Measurements from ENCODE around the gene PPP2R2B. TPM values are rescaled to one million over a fixed set of nuclear protein-coding genes. Genes with fewer than 3 reads are reported as not detected.

PPP2R2B gene
- polyA plus RNA-seq, 3 donors: 0.08 TPM; not detected in 2

GRCh38 chr5:146706321-146706972, 172.1 kb downstream of the PPP2R2B start:
- no peak overlapping the region for H3K4me3 ChIP-seq (replicated peaks in 1 of 3; ENCODE audit: low read depth in 2 of 3, low read length in 3 of 3)
- H3K27ac Mint-ChIP-seq: no peak overlapping the region
- H3K4me3 Mint-ChIP-seq: no peak overlapping the region
- no peak for TF ChIP-seq CTCF (IDR thresholded peaks at IDR 0.05)
- H3K79me2 ChIP-seq (ENCODE audit: insufficient read depth, low read length): no peaks in the 10 kb centered on the region
- H3K9me3 ChIP-seq (replicated peaks in 1 of 2; ENCODE audit: control insufficient read depth in 1 of 2, insufficient read depth in 1 of 2, low read length in 2 of 2): no peaks in the 10 kb centered on the region
- H2AFZ ChIP-seq (ENCODE audit: insufficient read depth, low read depth, low read length, poor library complexity, severe bottlenecking): no peak overlapping the region
- no peak overlapping the region for H3K27ac ChIP-seq (ENCODE audit: low read depth in 1 of 2, low read length in 2 of 2)
- no peaks in the 10 kb centered on the region for H3K36me3 ChIP-seq (replicated peaks in 1 of 2; ENCODE audit: control insufficient read depth in 1 of 2, insufficient read depth in 2 of 2, low read length in 2 of 2)
- peaks cover 0 to 6% (median 0%) of the 10 kb centered on the region in 7 donors for H3K9me3 Mint-ChIP-seq
- H3K9ac ChIP-seq (ENCODE audit: insufficient read depth, low read length, poor library complexity, severe bottlenecking): no peak overlapping the region
- no peaks in the 10 kb centered on the region for H3K4me1 ChIP-seq (ENCODE audit: control insufficient read depth in 1 of 2, insufficient read depth in 2 of 2, low read length in 2 of 2)
- H4K20me1 ChIP-seq (ENCODE audit: insufficient read depth, low read length): no peaks in the 10 kb centered on the region
- 96% methylated on average over 32 of the region's 32 CpGs for WGBS (ENCODE audit: insufficient coverage)
- H3K27me3 ChIP-seq (ENCODE audit: control insufficient read depth in 2 of 2, insufficient read depth in 2 of 2, low read length in 2 of 2): no peaks in the 10 kb centered on the region
- intact Hi-C loops (cut with micrococcal nuclease): no loop called here
- H3K27me3 Mint-ChIP-seq (ENCODE audit: low read depth in 3 of 3): peaks cover 0 to 4% (median 0%) of the 10 kb centered on the region in 3 donors
- H3K36me3 Mint-ChIP-seq: no peaks in the 10 kb centered on the region
- no peak overlapping the region for H3K4me2 ChIP-seq (replicated peaks; ENCODE audit: extremely low read depth, low read length, poor library complexity, severe bottlenecking)
- no peaks in the 10 kb centered on the region for H3K4me1 Mint-ChIP-seq
- DNase-seq: no peak

- Histone ChIP-seq H3K9ac (ENCODE audit: insufficient read depth, low read length, poor library complexity, severe bottlenecking) (no peak overlapping the region), H3K27ac (ENCODE audit: low read depth in 1 of 2, low read length in 2 of 2) (no peak overlapping the region), H3K4me3 (replicated peaks in 1 of 3; ENCODE audit: low read depth in 2 of 3, low read length in 3 of 3) (no peak overlapping the region), H3K4me1 (ENCODE audit: control insufficient read depth in 1 of 2, insufficient read depth in 2 of 2, low read length in 2 of 2) (peaks cover 2 to 3% of the 10 kb centered on the region in 2 donors), H3K36me3 (replicated peaks in 1 of 2; ENCODE audit: control insufficient read depth in 1 of 2, insufficient read depth in 2 of 2, low read length in 2 of 2) (no peaks in the 10 kb centered on the region), H3K27me3 (ENCODE audit: control insufficient read depth in 2 of 2, insufficient read depth in 2 of 2, low read length in 2 of 2) (no peaks in the 10 kb centered on the region), H4K20me1 (ENCODE audit: insufficient read depth, low read length) (no peaks in the 10 kb centered on the region), H3K9me3 (replicated peaks in 1 of 2; ENCODE audit: control insufficient read depth in 1 of 2, insufficient read depth in 1 of 2, low read length in 2 of 2) (no peaks in the 10 kb centered on the region), H3K79me2 (ENCODE audit: insufficient read depth, low read length) (no peaks in the 10 kb centered on the region), H2AFZ (ENCODE audit: insufficient read depth, low read depth, low read length, poor library complexity, severe bottlenecking) (no peak overlapping the region), H3K4me2 (replicated peaks; ENCODE audit: extremely low read depth, low read length, poor library complexity, severe bottlenecking) (no peak overlapping the region)
- no peak for DNase-seq
- Mint-ChIP-seq H3K27me3 (ENCODE audit: low read depth in 3 of 3) (peaks cover 0 to 4% (median 0%) of the 10 kb centered on the region in 3 donors), H3K9me3 (peaks cover 0 to 6% (median 0%) of the 10 kb centered on the region in 7 donors), H3K4me1 (peaks cover under 1% of the 10 kb centered on the region), H3K4me3 (no peak overlapping the region), H3K27ac (no peak overlapping the region), H3K36me3 (no peaks in the 10 kb centered on the region)
- 100% methylated on average over 1 of the region's 4 CpGs for WGBS (ENCODE audit: insufficient coverage)
- intact Hi-C loops (cut with micrococcal nuclease): no loop called here
- no peak for TF ChIP-seq CTCF (IDR thresholded peaks at IDR 0.05)
Observed at GRCh38 chr5:146704949-146705665, 173.4 kb downstream of the PPP2R2B start.
